NCI-H345 (cell line): ENCODE measurements around the gene FTO.

Experiments
- DNase-seq: peaks from one replicate; lab custom pipeline; 2025; lab: John Stamatoyannopoulos, UW

Gene FTO

DNA sequence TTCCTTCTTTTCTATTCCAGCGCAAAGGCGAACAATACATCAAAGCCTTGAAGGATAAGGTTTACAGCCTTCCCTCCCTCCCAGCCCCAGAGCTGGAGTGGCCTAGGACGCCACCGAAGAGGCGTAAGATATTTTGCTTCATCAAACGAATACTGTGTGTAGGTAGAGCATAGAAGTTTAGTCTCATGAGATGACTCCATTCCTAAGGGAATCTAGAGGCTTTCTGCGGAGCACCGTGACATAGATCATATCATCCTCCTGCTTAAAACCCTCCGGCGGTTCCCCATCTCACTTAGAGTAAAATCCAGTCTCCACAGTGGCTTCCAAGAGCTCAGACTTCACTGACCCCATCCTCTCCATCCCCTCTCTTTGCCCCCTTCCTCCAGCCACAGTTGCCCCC, 390.7 kb downstream of the FTO start:
- DNase-seq = no peak

DNA sequence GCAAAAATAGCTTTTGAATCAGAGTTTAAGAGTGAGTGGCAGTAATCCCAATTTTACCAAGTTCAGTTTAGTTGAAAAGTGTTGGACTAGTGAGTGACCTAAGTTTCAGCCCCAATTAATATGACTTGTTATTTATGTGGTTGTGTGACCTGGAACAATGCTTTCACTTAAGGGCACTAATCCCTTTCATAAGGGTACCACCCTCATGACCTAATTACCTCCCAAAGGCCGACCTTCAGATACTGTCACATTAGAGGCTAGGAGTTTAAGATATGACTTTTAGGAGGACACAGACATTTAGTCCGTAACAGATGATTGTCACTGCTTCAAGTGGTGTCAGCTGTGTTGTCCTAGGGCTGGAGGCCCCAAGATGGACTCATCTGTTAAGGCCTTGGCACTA, 392.7 kb downstream of the FTO start:
- DNase-seq = no peak

DNA sequence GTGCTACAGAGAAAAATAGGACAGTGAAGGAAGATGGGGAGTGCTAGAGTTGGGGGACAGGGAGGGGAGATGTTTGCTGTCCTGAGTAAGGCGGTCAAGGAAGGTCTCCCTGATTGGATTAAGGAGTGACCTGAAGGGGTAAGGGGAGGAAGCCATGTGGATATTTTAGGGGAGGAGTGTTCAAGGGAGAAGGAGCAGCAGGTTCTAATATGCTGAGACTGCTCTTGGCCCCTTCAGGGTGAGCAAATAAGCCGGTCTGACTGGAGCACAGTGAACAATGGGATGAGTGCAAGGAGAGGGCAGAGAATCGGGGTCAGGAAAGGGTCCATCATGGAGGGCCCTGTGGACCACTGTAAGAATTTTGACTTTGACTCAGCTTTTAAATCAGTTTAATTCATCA, 393.8 kb downstream of the FTO start:
- DNase-seq = no peak

GRCh38 chr16:54098247-54098646, 394.3 kb downstream of the FTO start:
- DNase-seq = no peak

- DNase-seq = no peak
These were observed 395.7 kb downstream of the FTO start for GRCh38 chr16:54099627-54100026.

GRCh38 chr16:54102888-54103866, 399.2 kb downstream of the FTO start:
- peak; percentile 12 for DNase-seq

- no peak for DNase-seq
These were observed 402.1 kb downstream of the FTO start for GRCh38 chr16:54106057-54106456.

- no peak for DNase-seq
These were observed 403.7 kb downstream of the FTO start for GRCh38 chr16:54107583-54108202.

DNA sequence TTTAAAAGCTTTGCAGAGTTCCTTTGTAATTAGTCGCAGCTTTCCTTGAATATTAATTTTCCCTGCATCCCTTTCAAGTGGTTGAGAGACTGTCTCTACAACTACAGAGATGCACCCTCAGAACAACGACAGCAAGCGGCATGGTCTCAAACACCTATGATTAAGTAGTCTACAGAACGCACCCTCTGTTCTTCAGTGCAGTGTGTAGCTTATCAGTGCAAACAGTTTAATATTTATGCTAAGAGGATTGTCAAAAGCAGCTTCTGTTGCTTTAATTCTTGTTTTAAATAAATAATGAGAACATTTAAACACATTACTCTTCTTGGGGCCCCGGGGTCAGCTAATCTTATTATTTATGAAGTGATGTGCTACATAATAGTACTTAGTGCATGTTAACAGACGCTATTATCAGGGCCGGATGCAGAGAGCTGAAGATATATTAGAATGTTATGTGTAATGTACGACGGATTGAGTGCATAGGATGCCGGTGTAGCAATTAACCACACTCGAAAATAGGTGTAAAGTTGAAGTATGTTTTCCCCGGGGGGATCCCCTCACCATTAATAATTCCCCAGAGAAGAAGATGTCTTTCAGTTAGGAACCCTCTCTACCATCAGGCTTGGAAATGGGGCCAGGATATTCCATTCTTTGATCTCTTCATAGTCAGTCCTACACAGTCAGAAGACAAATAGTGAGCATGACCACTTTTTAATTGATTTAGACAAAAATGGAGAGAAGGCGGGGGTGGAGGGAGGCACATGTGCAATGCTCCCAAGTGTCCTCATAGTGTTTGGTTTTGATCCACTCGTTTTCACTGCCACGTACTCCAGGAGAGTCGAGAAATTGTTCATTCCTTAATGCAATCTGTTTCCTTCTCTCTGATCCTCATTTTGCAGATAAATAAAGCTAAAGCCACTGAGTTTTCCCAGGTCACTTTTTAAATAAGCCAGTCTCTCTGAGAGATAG, 406.3 kb downstream of the FTO start:
- no peak for DNase-seq

- DNase-seq = no peak
These were observed 408.7 kb downstream of the FTO start for GRCh38 chr16:54112451-54113206.

- no peak for DNase-seq
These were observed 411.6 kb downstream of the FTO start for GRCh38 chr16:54115558-54115957.

DNA sequence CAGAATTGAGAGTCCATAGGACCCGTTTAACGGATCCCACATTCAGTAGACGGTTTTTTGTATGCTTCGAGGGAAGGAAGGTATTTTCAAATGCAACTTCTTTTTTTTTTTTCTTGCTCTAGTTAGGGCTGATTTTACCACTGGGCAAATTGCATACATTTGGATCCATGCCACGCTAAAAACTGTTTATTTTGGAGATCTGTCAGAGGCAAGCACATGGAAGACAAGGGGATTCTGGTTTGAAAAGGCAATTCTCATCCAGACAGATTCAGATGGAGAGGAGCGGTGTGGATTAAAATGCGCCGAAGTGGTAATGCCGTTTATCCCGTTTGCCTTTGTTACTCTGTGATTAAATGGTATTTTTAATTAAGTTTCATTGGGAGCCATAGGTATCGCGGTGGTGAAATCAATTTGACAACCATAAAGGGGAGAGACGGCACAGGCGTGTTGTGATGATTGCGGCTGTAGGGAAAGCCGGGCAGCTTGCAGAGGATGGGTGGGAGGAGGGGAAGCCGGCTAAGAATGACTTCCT, 412.2 kb downstream of the FTO start:
- no peak for DNase-seq

DNA sequence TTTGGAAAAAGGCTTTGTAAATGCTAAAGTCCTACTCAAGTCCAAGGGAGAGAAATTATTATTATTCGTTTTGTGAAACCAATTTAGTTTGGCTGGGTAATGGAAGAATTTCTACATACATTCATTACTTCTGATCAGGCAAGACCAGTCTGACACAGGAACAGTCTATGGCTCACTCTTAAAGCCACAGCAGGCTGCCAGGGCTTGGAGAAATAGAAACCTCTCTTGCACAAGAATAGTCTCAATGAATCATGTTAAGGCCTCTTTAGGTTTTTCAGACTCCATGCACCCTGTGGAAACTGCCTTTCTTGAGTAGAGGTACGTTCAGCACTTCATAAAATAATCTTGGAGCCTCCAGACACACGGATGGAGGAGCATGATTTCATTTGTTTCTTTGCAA, 414.9 kb downstream of the FTO start:
- DNase-seq = no peak

DNA sequence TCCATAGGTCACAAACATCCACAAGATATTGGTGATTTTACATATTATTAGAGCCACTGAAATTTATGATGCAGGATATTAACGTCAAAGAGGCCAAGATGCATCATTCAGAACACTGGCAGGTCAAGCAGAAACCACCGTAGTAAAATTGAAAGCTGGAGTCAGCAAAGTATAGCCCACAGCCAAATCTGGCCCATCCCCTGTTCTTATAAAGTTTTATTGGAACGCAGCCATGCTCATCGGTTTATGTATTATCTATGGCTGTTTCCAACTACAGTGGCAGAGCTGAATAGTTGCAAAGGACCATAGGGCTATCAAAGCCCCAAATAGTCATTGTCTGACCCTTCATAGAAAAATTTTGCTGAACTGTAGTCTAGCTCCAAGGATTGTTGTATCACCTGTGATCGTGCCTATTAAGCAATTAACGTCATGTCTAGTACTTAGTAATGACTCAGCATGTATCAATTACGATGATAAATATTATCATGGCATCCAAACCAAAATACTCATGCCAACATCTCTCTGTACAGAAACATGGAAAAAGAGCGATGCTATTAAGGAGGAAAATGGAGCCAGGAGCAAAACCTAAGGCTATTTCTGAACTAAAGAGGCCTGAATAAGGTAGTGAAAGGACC, 417.0 kb downstream of the FTO start:
- DNase-seq = no peak

- DNase-seq = no peak
These were observed 417.8 kb downstream of the FTO start for GRCh38 chr16:54121539-54122295.

- no peak for DNase-seq
These were observed 419.8 kb downstream of the FTO start for GRCh38 chr16:54123766-54124165.

DNA sequence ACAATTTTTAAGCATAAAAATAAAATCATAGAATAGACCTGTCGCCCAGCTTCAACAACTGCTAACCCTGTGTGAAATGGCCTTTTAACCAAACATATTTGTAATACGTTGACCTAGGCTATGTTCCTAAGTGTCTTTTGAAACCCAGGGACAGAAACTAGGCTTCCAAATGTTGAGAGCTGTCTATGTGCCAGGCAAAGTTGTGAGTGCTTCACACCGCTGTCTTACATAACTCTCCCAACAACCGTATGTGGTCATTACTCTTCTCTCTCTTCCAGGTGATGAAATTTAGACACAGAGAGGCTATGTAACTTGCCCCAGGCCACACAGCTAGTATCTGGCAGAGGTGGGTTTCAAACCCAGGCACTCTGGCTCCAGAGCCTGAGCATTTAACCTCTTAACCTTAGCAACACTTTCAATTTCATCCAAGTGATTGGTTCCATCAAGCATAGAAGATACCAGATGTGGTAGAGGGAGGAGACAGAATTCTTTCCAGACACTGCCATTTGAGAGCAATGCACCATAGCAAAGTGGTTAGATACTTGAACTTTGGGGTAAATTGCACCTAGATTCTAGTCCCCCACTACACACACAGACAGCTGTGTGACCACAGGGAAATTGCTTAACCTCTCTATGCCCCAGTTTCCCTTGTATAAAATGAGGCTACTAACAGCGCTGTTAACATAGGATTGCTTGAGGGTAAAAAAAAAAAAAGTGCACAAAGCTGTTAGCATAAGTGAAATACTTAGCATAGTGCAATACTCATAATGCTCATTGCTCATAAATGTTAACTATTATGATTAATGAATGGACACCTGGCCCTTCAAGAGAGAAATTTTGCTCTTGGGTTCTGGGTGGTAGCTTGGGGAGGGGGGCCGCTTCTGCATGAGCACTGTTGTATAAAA, 422.0 kb downstream of the FTO start:
- DNase-seq = no peak

- DNase-seq = no peak
These were observed 423.0 kb downstream of the FTO start for GRCh38 chr16:54126907-54127306.
